B cell (primary cell): ENCODE measurements around the gene REEP5. TPM values are rescaled to one million over a fixed set of nuclear protein-coding genes. Genes with fewer than 3 reads are reported as not detected.
A peak's percentile ranks its signal among the peaks of the same experiment; 100 is the strongest.

Experiments used
- ATAC-seq: fragments of 200-7000 bp; cut with Tn5 transposase; one replicate; pipeline ENCODE4 v1.10.0; 2021; ENCODE audit warnings: low read depth, mild to moderate bottlenecking, moderate number of reproducible peaks, moderate library complexity
- CTCF ChIA-PET: fragments of 350-600 bp; sonication (Branson Sonifier 250); formaldehyde crosslinking; loops from one replicate; lab custom pipeline; 2021; ENCODE audit warnings: antibody characterized with exemption, inconsistent platforms; lab: Charles Lee
- POLR2A ChIA-PET: fragments of 350-600 bp; sonication (Branson Sonifier 250); formaldehyde crosslinking; loops from one replicate; lab custom pipeline; 2021; ENCODE audit warnings: antibody characterized with exemption; lab: Charles Lee
- DNase-seq: peaks from one replicate; pipeline ENCODE4 v3.0.0; 2013
- H2AFZ ChIP-seq: 2 replicates; pipeline ENCODE4 v1.6.1; 2012; ENCODE audit warnings: mild to moderate bottlenecking, low read depth, low read length; ENCODE audit not compliant: insufficient read depth, poor library complexity, severe bottlenecking
- H3K27ac ChIP-seq, 2 donors: 1 replicate in 1 of 2; 2 replicates in 1 of 2; pipeline ENCODE4 v1.5.1; 2012 to 2013; ENCODE audit warnings: low read length in 2 of 2, mild to moderate bottlenecking in 2 of 2, moderate library complexity in 1 of 2
- H3K27me3 ChIP-seq, 4 experiments: fragments of 200-600 bp in 1 of 4; sonication (generic) in 1 of 4; replicated peaks in 1 of 4; 1 replicate in 2 of 4; 2 replicates in 2 of 4; pipeline versions ENCODE4 v1.6.1 to v1.7.0; 2013 to 2016; ENCODE audit warnings: low read length in 3 of 4, mild to moderate bottlenecking in 2 of 4, mixed read lengths in 1 of 4, moderate library complexity in 1 of 4; ENCODE audit not compliant: insufficient read depth in 4 of 4, control insufficient read depth in 3 of 4; ENCODE audit errors: control extremely low read depth in 1 of 4
- H3K36me3 ChIP-seq, 2 experiments: replicated peaks in 1 of 2; 1 replicate in 1 of 2; 2 replicates in 1 of 2; pipeline versions ENCODE4 v1.6.1 to v1.7.1; 2013; ENCODE audit warnings: low read length in 1 of 2; ENCODE audit not compliant: insufficient read depth in 2 of 2, control insufficient read depth in 1 of 2; ENCODE audit errors: control extremely low read depth in 1 of 2, extremely low read depth in 1 of 2
- H3K4me1 ChIP-seq, 2 donors: fragments of 200-600 bp in 1 of 2; sonication (generic) in 1 of 2; 1 replicate in 1 of 2; 2 replicates in 1 of 2; pipeline versions ENCODE4 v1.5.1 to v1.6.1; 2013 to 2017; ENCODE audit warnings: low read length in 2 of 2; ENCODE audit not compliant: control insufficient read depth in 2 of 2, insufficient read depth in 2 of 2
- H3K4me2 ChIP-seq: replicated peaks from 2 replicates; pipeline ENCODE3; 2012; ENCODE audit warnings: mild to moderate bottlenecking, low read depth, low read length; ENCODE audit not compliant: poor library complexity, severe bottlenecking
- H3K4me3 ChIP-seq, 5 experiments: fragments of 200-600 bp in 1 of 5; sonication (generic) in 1 of 5; 1 replicate in 3 of 5; 2 replicates in 2 of 5; pipeline versions ENCODE4 v1.5.1 to v1.7.0; 2011 to 2016; ENCODE audit warnings: low read length in 4 of 5, mild to moderate bottlenecking in 4 of 5, low read depth in 2 of 5, control low read depth in 1 of 5, moderate library complexity in 1 of 5; ENCODE audit not compliant: insufficient read depth in 1 of 5; ENCODE audit errors: control extremely low read depth in 1 of 5, extremely low read depth in 1 of 5
- H3K79me2 ChIP-seq: fragments of 200-600 bp; sonication (generic); one replicate; pipeline ENCODE4 v1.6.0; 2016; ENCODE audit warnings: low read length; ENCODE audit not compliant: control insufficient read depth, insufficient read depth
- H3K9ac ChIP-seq: fragments of 200-600 bp; sonication (generic); 2 replicates; pipeline ENCODE4 v1.6.1; 2017; ENCODE audit warnings: mild to moderate bottlenecking, low read length, moderate library complexity
- H3K9me3 ChIP-seq, 3 donors: one replicate each; pipeline versions ENCODE4 v1.6.1 to v1.7.1; 2013; ENCODE audit warnings: low read length in 2 of 3; ENCODE audit not compliant: control insufficient read depth in 2 of 3, insufficient read depth in 1 of 3; ENCODE audit errors: control extremely low read depth in 1 of 3
- H4K20me1 ChIP-seq: 2 replicates; pipeline ENCODE4 v1.6.0; 2012; ENCODE audit warnings: mild to moderate bottlenecking, low read length; ENCODE audit not compliant: insufficient read depth, control insufficient read depth, poor library complexity, severe bottlenecking
- H3K27ac Mint-ChIP-seq: one replicate; pipeline ENCODE4 v1.8.0; 2021; ENCODE audit warnings: mixed read lengths
- H3K27me3 Mint-ChIP-seq: one replicate; pipeline ENCODE4 v1.8.0; 2021; ENCODE audit warnings: mixed read lengths
- H3K4me1 Mint-ChIP-seq: one replicate; pipeline ENCODE4 v1.8.0; 2021; ENCODE audit warnings: mixed read lengths
- H3K4me3 Mint-ChIP-seq: one replicate; pipeline ENCODE4 v1.8.0; 2021; ENCODE audit warnings: mixed read lengths
- H3K9me3 Mint-ChIP-seq: one replicate; pipeline ENCODE4 v1.8.0; 2022; ENCODE audit warnings: mixed read lengths; ENCODE audit not compliant: insufficient read depth
- CTCF ChIP-seq: fragments of 200-600 bp; IDR thresholded peaks from one replicate; pipeline ENCODE4 v1.8.0; 2022; ENCODE audit warnings: antibody characterized with exemption, mild to moderate bottlenecking
- EZH2 ChIP-seq: IDR thresholded peaks from 2 replicates; pipeline ENCODE4 v1.6.1; 2012; ENCODE audit warnings: borderline replicate concordance, low read depth, mild to moderate bottlenecking, moderate library complexity, low read length; ENCODE audit not compliant: insufficient read depth, poor library complexity, severe bottlenecking
- WGBS: methylation state at CpG from one replicate; pipeline ENCODE4 v1.1.5; 2013; ENCODE audit warnings: missing lambda C conversion rate; ENCODE audit not compliant: insufficient coverage; 5-methylcytosine and 5-hydroxymethylcytosine counted together
- intact Hi-C: fragments of 100-400 bp; cut with micrococcal nuclease; formaldehyde crosslinking; loops from one replicate; pipeline ENCODE4 v1.10.0; 2022
- polyA plus RNA-seq: library from polyadenylated mRNA; depleted of rRNA; stranded (reverse); fragments of >200 nt; gene quantifications from 2 replicates; pipeline ENCODE4 v1.2.3, GENCODE V29; 2012
- total RNA-seq, 2 donors: library from RNA; stranded (reverse); fragments of 120-200 nt in 1 of 2; gene quantifications; 1 replicate in 1 of 2; 2 replicates in 1 of 2; pipeline versions ENCODE4 v1.2.3 to v1.2.4, GENCODE V29; 2013 to 2022

Gene REEP5
- total and polyA plus RNA-seq, 2 donors (not counting 1 experiment from before 2014, with no cell fraction given): 39.2 to 55.9 TPM

GRCh38 chr5:112917453-112917995 lies 4.5 kb downstream of the REEP5 start:
- H3K9ac ChIP-seq: no peak overlapping the region
- peaks cover 71% of the 10 kb centered on the region for H4K20me1 ChIP-seq
- H2AFZ ChIP-seq: no peak overlapping the region
- Mint-ChIP-seq H3K27me3 (no peaks in the 10 kb centered on the region), H3K4me1 (peaks cover 76% of the 10 kb centered on the region), H3K27ac (no peak overlapping the region), H3K9me3 (no peaks in the 10 kb centered on the region), H3K4me3 (no peak overlapping the region)
- 100% methylated on average over 1 of the region's 2 CpGs for WGBS
- no peaks in the 10 kb centered on the region for H3K27me3 ChIP-seq
- H3K79me2 ChIP-seq: peaks cover 89% of the 10 kb centered on the region
- H3K36me3 ChIP-seq: peaks cover 15 to 46% of the 10 kb centered on the region in 2 experiments
- ATAC-seq (no peak), DNase-seq (no peak)
- TF ChIP-seq CTCF (no peak), EZH2 (no peak)
- peaks cover 38 to 49% of the 10 kb centered on the region in 2 donors for H3K4me1 ChIP-seq
- POLR2A ChIA-PET: no interaction called here
- no peaks in the 10 kb centered on the region for H3K9me3 ChIP-seq
- H3K4me2 ChIP-seq: no peak overlapping the region
- CTCF ChIA-PET: interaction anchor here (0.5 kb wide), 1 partner anchor 150 kb away, joined by 4 read pairs; no protein-coding TSS in a partner anchor
- no peak overlapping the region for H3K4me3 ChIP-seq
- intact Hi-C loops: no loop called here
- H3K27ac ChIP-seq: peak overlapping the region in 1 of 2 donors; percentile 27

DNA sequence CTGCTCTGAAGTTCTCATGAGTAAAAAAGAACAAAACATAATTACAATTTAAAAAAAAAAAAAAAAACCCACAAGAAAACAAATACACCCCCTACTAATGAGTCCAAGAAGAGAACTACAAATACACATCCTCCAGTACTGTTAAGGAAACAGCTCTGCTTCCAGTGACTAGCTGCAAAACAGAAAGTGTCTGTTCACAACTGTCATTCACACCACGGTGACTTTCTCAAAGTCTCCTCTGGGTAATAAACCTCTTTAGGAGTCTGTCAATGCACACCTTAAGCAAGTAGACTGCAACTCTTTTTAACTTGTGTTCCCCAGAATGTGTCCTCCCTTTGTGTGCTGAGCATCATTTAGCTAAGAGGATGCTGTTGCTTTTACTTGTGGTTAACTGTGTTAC lies 6.2 kb downstream of the REEP5 start:
- TF ChIP-seq EZH2 (no peak), CTCF (no peak)
- H4K20me1 ChIP-seq: peaks cover 69% of the 10 kb centered on the region
- H3K27ac Mint-ChIP-seq: peak overlapping the region; percentile 17

More for the DNA sequence above, 6.2 kb downstream of the REEP5 start:
- DNase-seq: no peak
- Histone ChIP-seq H3K9me3 (no peaks in the 10 kb centered on the region), H2AFZ (no peak overlapping the region), H3K4me3 (no peak overlapping the region), H3K36me3 (peaks cover 15 to 53% of the 10 kb centered on the region in 2 experiments), H3K27ac (peak overlapping the region in 1 of 2 donors; percentile 56), H3K9ac (no peak overlapping the region), H3K79me2 (peaks cover 99% of the 10 kb centered on the region), H3K27me3 (no peaks in the 10 kb centered on the region), H3K4me2 (peak overlapping the region; percentile 16), H3K4me1 (peaks cover 32 to 44% of the 10 kb centered on the region in 2 donors)
- Mint-ChIP-seq H3K4me1 (peaks cover 71% of the 10 kb centered on the region), H3K27me3 (no peaks in the 10 kb centered on the region), H3K9me3 (no peaks in the 10 kb centered on the region), H3K4me3 (no peak overlapping the region)
- 14% methylated on average over 1 of the region's 1 CpG for WGBS
- intact Hi-C loops: no loop called here
- ChIA-PET CTCF (interaction anchor here (0.9 to 1.0 kb wide), 2 partner anchors 14 to 46 kb away, joined by 3 to 5 read pairs; no protein-coding TSS in a partner anchor), POLR2A (no interaction called here)
- ATAC-seq: no peak
